Esophagus squamous epithelium (tissue), 5 donors: ENCODE results near the gene WWTR1. TPM values are rescaled to one million over a fixed set of nuclear protein-coding genes. Genes with fewer than 3 reads are reported as not detected.

Source experiments
- DNase-seq: peaks from one replicate; lab custom pipeline; 2025; lab: John Stamatoyannopoulos, UW
- H3K27ac ChIP-seq, 4 donors: fragments of 200-600 bp; sonication (generic); one replicate each; pipeline ENCODE4 v1.5.1; 2016 to 2019; ENCODE audit warnings: mild to moderate bottlenecking in 1 of 4
- H3K27me3 ChIP-seq, 4 donors: fragments of 200-600 bp; sonication (generic); 1 replicate in 3 of 4; 2 replicates in 1 of 4; pipeline versions ENCODE4 v1.5.1 to v1.6.0; 2017 to 2021; ENCODE audit warnings: antibody characterized with exemption in 1 of 4
- H3K36me3 ChIP-seq, 3 donors: fragments of 200-600 bp; sonication (generic); one replicate each; pipeline ENCODE4 v1.5.1; 2016 to 2019
- H3K4me1 ChIP-seq, 3 donors: fragments of 200-600 bp; sonication (generic); one replicate each; pipeline ENCODE4 v1.5.1; 2017 to 2019
- H3K4me3 ChIP-seq, 4 donors: fragments of 200-600 bp; sonication (generic); 1 replicate in 3 of 4; 2 replicates in 1 of 4; pipeline ENCODE4 v1.5.1; 2016 to 2019; ENCODE audit warnings: mild to moderate bottlenecking in 2 of 4, moderate library complexity in 1 of 4
- H3K9me3 ChIP-seq, 3 donors: fragments of 200-600 bp; sonication (generic); one replicate each; pipeline ENCODE4 v1.5.1; 2016 to 2019
- CTCF ChIP-seq, 6 experiments: fragments of 450-650 bp in 4 of 6; fragments of 200-600 bp in 2 of 6; sonication (generic) in 2 of 6; IDR thresholded peaks; one replicate each; pipeline ENCODE4 v1.5.1; 2016 to 2019; ENCODE audit warnings: antibody characterized with exemption in 6 of 6, mild to moderate bottlenecking in 4 of 6, moderate library complexity in 4 of 6
- POLR2A ChIP-seq, 4 donors: fragments of 450-650 bp; IDR thresholded peaks; one replicate each; pipeline ENCODE4 v1.6.1; 2017; ENCODE audit warnings: antibody characterized with exemption in 4 of 4, mild to moderate bottlenecking in 4 of 4, moderate library complexity in 3 of 4
- WGBS, 2 donors: methylation state at CpG; one replicate each; pipeline ENCODE4 v1.1.5; 2018; 5-methylcytosine and 5-hydroxymethylcytosine counted together
- intact Hi-C: fragments of 100-400 bp; cut with DNase I; formaldehyde crosslinking; loops from one replicate; pipeline ENCODE4 v1.15.0; 2022
- total RNA-seq, 4 donors: library from RNA; depleted of rRNA; stranded (reverse); fragments of >200 nt; gene quantifications; one replicate each; pipeline ENCODE4 v1.1.0, GENCODE V29; 2016
- donor health status: DM: yes; HTN: yes; CAD: no.

The WWTR1 gene
- total RNA-seq, 4 donors from 2014 or later = 35.7 to 116 (median 39.6) TPM

GRCh38 chr3:149516920-149517319 lies 140.9 kb downstream of the WWTR1 start:
- Histone ChIP-seq H3K4me3 (no peak overlapping the region), H3K27me3 (no peaks in the 10 kb centered on the region), H3K36me3 (peaks cover 0 to 41% (median 5%) of the 10 kb centered on the region in 3 donors), H3K9me3 (no peaks in the 10 kb centered on the region), H3K27ac (no peak overlapping the region), H3K4me1 (peaks cover 0 to 19% (median 3%) of the 10 kb centered on the region in 3 donors)
- intact Hi-C loops = no loop called here
- no peak for DNase-seq
- WGBS, 2 donors = 22 to 26% methylated on average over 1 of the region's 1 CpG
- TF ChIP-seq POLR2A (IDR thresholded peaks at IDR 0.05) (no peak), CTCF (IDR thresholded peaks at IDR 0.05) (no peak)

- no peaks in the 10 kb centered on the region for H3K27me3 ChIP-seq
- peaks cover 0 to 26% (median 3%) of the 10 kb centered on the region in 3 donors for H3K4me1 ChIP-seq
- no peaks in the 10 kb centered on the region for H3K9me3 ChIP-seq
- H3K27ac ChIP-seq = no peak overlapping the region
- H3K36me3 ChIP-seq = peaks cover 0 to 25% (median 1%) of the 10 kb centered on the region in 3 donors
- no peak for DNase-seq
- no peak overlapping the region for H3K4me3 ChIP-seq
- 88 to 89% methylated on average over 2 of the region's 2 CpGs for WGBS, 2 donors
- intact Hi-C loops = no loop called here
- TF ChIP-seq POLR2A (IDR thresholded peaks at IDR 0.05) = no peak
- TF ChIP-seq CTCF (IDR thresholded peaks at IDR 0.05) = no peak
Measured at GRCh38 chr3:149515249-149515648, 142.6 kb downstream of the WWTR1 start.

GRCh38 chr3:149514471-149514870 lies 143.4 kb downstream of the WWTR1 start:
- Histone ChIP-seq H3K27me3 (no peaks in the 10 kb centered on the region), H3K27ac (no peak overlapping the region), H3K4me3 (no peak overlapping the region), H3K36me3 (peaks cover 0 to 17% (median 0%) of the 10 kb centered on the region in 3 donors), H3K9me3 (no peaks in the 10 kb centered on the region), H3K4me1 (peaks cover 0 to 26% (median 3%) of the 10 kb centered on the region in 3 donors)
- DNase-seq = no peak
- WGBS, 2 donors = 76 to 82% methylated on average over 2 of the region's 2 CpGs
- intact Hi-C loops = no loop called here
- TF ChIP-seq POLR2A (IDR thresholded peaks at IDR 0.05) (no peak), CTCF (IDR thresholded peaks at IDR 0.05) (no peak)

GRCh38 chr3:149512073-149512782 lies 145.6 kb downstream of the WWTR1 start:
- Histone ChIP-seq H3K27me3 (no peaks in the 10 kb centered on the region), H3K36me3 (peaks cover 0 to 5% (median 0%) of the 10 kb centered on the region in 3 donors), H3K4me1 (peaks cover 0 to 32% (median 3%) of the 10 kb centered on the region in 3 donors), H3K9me3 (no peaks in the 10 kb centered on the region), H3K4me3 (no peak overlapping the region), H3K27ac (no peak overlapping the region)
- no peak for DNase-seq
- intact Hi-C loops = no loop called here
- TF ChIP-seq POLR2A (IDR thresholded peaks at IDR 0.05) (no peak), CTCF (IDR thresholded peaks at IDR 0.05) (peak; percentile 56 to 82 (median 74))
- 14 to 15% methylated on average over 9 of the region's 9 CpGs for WGBS, 2 donors

- Histone ChIP-seq H3K27me3 (no peaks in the 10 kb centered on the region), H3K4me3 (no peak overlapping the region), H3K4me1 (peaks cover 0 to 34% (median 0%) of the 10 kb centered on the region in 3 donors), H3K36me3 (no peaks in the 10 kb centered on the region), H3K27ac (no peak overlapping the region), H3K9me3 (no peaks in the 10 kb centered on the region)
- TF ChIP-seq POLR2A (IDR thresholded peaks at IDR 0.05) (no peak), CTCF (IDR thresholded peaks at IDR 0.05) (no peak)
- no peak for DNase-seq
- intact Hi-C loops = no loop called here
- whole genome bisulfite sequencing, 2 donors = 35 to 57% methylated on average over 3 of the region's 3 CpGs
Measured at GRCh38 chr3:149511040-149511626, 146.7 kb downstream of the WWTR1 start.
